Stimulated activated CD8-positive, alpha-beta memory T cell treated with anti-CD3 and anti-CD28 coated beads, Interleukin-12 subunit alpha, Interleukin-12 subunit beta, amount 100 ng/mL, for 4 hours (primary cell): Measurements from ENCODE around the gene TERF2IP.
A peak's percentile ranks its signal among the peaks of the same experiment; 100 is the strongest.

ENCODE experiments used
- DNase-seq: peaks from one replicate; pipeline ENCODE4 v3.0.0-alpha.2; 2020; ENCODE audit warnings: low read depth

Gene TERF2IP, protein sequence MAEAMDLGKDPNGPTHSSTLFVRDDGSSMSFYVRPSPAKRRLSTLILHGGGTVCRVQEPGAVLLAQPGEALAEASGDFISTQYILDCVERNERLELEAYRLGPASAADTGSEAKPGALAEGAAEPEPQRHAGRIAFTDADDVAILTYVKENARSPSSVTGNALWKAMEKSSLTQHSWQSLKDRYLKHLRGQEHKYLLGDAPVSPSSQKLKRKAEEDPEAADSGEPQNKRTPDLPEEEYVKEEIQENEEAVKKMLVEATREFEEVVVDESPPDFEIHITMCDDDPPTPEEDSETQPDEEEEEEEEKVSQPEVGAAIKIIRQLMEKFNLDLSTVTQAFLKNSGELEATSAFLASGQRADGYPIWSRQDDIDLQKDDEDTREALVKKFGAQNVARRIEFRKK

DNA sequence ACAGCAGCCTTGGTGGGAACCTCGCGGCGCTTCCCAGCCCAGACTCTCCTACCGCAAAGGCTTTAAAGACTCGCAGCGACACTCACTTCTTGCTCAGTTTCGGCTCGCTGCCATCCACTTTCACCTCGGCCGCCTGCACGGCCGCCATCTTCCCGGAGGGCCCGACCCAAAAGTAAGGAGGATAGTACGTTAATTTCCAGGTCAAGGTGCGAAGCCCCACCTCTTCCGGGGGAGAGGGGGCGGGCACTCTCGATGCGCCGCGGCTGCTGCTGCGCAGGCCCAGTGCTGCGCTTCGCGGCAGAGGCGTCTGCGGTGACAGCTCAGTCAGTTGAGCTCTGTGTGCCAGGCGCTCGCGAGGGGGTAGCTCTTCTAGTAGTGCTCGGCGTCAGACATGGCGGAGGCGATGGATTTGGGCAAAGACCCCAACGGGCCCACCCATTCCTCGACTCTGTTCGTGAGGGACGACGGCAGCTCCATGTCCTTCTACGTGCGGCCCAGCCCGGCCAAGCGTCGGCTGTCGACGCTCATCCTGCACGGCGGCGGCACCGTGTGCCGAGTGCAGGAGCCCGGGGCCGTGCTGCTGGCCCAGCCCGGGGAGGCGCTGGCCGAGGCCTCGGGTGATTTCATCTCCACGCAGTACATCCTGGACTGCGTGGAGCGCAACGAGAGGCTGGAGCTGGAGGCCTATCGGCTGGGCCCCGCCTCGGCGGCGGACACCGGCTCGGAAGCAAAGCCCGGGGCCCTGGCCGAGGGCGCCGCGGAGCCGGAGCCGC lies at the start of gene TERF2IP, which contains the start of gene KARS1:
TERF2IP (plus strand) TSS at position 282 of the 773 bp plus-strand sequence; CDS start at position 392, 110 bp downstream.
KARS1 (minus strand) TSS at position 174 of the 773 bp plus-strand sequence; CDS start at position 148, 26 bp downstream.
- peak; percentile 93 for DNase-seq

DNA sequence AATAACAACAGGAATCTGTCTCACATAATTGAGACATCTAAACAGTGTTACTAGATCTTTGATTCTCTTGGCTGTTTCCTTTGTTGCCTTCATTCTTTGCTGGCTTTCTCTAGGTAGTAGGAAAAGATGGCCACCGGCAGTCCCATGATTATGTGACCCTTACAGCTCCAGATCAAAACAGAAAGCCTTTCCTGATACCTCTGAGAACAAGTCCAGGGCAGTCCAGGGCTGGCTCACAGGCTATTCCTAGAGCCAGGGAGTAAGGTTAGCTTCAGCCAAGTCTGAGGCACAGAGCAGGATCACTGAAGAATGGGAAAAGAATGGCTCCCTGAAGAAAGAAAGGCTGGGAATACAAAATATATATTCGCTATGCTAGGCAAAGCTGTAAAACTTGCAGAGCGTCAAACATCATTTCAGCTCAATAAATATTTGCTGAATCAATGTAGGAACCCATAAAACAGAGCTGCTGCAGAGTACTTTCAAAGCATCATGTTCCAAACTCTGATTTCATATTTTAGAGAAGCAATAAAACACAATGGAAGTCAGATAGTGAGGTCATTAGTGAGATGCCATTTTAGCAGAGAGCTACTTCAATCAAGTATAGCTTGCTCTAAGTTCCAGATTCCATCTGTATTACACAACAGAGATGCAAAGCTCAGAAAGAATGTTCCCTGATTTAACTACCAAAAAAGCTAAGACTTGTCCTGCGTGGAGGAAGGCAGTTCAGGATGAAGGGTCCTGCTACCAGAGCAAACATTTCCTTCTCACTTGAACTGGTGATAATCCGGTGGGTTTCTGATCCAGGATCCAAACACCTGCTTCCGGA lies 47.9 kb upstream of the TERF2IP start:
- DNase-seq, result no peak

DNA sequence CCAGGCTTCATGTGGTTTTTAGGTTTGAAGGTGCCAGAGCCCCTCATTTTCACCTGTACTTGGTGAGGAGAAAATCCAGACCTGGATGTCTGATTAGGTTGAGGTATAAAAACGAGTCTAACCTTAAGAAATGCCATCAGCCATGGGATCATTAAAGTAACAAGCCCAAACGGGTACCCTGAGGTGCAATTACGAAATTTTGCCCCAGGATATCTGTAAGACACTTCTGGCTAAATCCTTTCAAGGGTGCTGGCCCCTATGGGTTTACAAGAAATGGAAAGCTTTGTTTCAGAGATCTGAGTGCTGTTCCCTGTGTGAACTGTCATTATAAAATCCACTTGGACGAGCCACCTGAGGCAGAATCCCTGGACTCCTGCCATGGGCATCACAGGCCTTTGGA lies 44.3 kb upstream of the TERF2IP start:
- DNase-seq, result no peak

DNA sequence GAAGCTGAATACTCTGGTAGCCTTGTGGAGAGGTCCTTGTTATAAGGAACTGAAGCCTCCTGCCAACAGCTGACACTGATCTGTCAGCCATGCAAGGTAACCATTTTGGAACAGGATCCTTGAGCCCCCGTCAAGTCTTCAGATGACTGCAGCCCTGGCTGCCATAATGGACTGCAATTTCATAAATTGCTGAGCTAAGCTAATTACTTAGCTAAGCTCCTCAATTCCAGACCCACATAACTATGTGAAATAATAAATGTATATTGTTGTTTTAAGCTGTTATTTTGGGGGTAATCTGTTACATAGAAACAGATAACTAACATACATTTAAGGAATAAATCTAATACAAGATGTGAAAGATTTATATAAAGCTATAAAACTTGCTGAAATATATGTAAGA lies 41.1 kb upstream of the TERF2IP start:
- DNase-seq, result no peak

DNA sequence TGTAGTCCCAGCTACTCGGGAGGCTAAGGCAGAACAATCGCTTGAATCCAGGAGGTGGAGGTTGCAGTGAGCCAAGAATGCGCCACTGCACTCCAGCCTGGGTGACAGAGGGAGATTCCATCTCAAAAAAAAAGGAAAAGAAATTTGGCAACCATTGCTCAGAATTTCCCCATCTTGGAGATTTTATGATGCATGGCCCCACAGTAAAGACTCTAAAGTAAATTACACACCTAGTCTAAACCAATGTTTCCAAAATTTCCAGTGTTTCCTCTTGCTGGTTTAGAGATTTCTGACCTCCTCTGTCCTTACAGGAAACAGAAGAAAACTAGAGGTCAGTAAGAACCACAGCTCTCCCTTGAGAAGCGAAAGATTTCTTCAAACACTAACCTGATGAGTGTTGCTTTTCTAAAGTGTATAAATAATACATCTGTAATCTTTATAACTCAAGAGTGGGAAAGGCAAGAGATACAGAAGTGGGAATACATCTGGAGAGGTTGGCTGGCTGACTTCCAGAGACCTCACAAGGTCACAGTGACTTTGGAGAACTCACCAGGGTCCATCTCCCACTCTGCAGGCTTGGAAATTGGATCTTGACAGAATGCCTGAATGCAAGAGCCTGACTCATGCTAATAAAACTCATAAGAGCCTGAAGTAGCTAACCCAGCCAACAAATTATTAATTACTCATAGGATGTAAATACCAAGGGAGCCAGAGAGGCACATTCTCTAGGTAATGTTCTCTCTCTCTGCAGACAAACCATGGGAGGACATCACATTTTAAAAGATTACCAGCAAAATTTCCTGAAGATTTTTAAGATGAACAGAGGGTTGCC lies 33.3 kb upstream of the TERF2IP start:
- no peak for DNase-seq

DNA sequence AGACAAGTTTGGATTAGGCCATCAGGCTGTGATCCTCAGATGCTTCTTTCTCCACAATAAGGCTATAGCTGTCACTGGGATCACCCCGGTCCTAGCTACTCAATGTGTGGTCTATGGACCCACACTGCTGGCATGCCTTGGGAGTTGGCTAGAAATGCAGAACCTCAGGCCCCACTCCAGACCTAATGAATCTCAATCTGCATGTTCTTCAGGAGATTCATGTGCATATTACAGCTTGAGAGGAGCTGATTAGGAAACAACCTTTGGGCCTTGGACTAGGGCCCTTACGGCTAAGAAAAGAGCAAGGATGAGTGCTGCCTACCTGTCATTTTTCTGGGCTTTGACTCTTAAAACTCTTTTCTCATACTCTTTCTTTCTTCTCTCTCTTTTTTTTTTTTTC lies 32.0 kb upstream of the TERF2IP start:
- DNase-seq, result no peak

DNA sequence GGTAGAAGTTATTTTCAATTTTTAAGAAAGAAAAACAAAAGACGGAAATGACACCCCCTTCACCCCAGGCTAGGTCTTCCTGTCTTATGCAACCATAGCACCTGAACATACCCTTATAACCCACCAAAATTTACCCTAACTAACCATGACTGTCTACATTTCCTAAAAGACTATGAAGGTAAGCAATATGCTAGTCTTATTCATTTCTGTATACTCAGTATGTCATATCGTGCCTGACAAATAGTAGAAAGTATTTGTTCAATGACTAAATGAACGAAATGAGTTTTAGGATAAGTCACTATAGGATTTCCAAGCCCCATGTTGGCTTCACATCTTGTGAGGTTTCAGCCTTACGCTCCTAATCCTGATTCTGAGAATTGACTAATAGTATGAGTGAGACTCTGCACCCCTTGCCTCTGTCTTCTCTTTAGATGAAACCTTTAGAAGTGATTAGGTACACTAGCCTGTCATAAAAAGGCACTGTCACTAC lies 31.0 kb upstream of the TERF2IP start:
- DNase-seq, result no peak

DNA sequence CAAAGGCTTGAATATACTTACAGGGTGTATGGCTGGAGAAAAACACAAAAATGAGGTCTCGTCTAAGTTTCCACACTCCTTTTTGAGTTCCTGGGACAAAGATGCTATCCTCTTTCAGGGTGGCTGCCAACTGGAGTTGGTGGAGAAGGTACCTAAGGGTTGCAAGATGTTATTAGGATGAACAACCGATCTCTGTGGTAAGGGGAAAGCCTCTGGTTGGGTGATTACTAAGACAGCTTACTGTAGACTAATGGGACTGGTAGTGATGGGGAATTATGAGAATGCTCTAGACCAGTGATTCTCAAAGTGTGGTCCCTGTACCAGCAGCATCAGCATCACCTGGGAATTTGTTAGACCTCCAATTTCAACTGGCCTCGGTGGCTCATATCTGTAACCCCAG lies 30.5 kb upstream of the TERF2IP start:
- DNase-seq, result no peak

DNA sequence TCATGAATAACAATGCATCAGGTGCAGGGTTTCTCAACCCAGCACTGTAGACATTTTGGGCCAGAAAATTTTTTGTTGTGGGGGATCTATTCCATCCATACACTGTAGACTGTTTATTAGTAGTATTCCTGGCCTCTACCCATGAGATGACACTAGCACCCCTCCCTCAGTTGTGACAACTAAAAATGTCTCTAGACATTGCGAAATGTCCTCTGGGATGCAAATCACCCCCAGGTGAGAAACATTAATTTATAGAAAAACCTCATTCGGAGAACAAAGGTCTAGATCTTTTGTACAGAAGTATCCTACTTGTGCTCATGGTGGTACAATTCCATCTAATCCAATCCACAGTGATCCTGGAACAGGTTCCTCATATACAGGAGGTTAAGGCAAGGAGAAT lies 28.8 kb upstream of the TERF2IP start:
- DNase-seq, result no peak

DNA sequence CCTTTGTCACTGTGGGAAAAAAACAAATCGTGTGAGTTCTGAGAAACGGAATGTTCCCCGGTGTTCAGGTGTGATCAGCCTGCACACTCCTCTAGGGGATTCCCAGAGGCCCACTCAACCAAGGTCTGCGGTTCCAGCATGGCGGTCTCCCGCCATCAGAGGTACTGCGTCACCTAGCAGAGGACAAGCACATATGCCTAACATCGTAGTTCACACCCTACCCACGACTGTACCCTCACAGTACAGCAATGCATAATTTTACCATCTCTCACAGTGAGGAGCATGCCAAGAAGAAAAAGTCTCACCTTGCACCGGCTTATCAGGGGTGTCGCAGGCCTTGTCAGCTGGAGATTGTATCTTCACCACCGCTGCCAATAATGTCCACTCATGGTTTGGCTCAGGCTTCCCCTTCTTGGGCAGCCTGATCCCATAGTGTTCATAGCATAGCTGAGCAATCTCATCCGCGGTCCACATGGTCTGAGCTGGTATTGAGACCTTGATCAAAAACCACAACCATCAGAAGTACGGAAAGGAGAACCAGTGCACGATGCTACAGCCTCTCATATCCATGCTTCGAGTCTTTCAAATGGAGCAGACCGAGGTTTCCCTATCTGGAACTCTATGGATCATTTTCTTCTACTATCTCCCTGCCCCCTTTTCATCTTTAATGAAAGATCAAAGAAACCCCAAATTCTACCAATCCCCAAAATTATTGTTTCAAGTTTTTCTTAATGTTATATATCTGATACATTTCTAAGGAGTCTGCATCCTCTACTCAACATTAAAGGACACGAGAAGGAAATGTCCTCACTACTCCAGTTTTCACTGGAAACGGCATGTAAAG lies 27.0 kb upstream of the TERF2IP start:
- peak; percentile 42 for DNase-seq

DNA sequence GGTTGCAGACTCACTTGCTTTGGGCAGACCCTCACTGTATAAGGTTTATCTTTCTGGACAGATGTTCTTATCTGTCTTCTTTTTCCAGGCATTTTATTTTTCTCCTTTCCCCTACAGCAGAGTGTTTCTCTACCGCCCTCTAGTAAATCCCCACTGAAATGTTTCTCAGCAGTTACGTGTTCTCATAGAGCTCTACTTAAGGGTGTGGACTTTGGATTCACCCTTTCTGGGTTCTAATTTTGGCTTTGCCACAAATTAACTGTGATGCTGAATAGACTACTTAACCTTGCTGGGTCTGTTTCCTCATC lies 26.4 kb upstream of the TERF2IP start:
- DNase-seq, result no peak

DNA sequence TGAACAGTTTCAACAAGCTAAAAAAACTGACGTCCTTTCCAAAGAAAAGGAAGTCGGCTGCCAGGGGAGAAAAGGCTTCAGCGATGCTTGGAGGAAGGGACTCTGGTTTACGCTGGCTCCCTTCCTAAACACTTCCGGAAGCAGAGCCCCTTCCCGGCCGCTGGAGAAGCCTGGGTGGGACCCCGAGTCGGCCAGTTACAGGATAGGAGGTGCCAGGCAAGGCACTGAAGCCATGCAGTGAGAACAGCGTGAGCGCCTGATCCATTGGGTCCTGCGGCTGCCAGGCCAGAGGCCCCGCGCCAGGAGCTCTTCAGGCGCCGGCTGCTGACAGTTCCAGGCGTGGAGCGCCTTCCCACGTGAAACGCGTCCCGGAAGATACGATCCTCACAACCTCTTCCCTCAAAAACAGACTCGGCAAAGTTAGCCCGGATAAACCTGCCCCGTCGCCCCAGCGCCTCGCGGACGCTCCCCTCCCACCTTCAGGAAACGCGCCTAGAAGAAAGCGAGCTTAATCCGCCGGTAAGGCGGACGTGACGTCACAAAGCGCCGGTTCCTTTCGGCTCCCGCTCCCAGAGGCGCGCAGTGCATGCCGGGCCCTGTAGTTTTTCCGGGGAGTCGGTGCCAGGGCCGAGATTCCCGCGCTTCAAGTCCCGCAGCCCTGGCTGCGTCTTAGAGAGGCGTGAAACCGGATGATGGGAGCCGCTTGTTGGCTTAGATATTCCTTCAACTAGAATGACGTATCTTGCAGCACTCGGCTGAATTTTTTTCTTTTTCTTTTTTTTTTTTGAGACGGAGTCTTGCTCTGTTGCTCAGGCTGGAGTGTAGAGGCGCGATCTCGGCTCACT lies 24.6 kb upstream of the TERF2IP start, which contains the start of gene ADAT1:
ADAT1 (minus strand) TSS at position 521 of the 845 bp plus-strand sequence. CDS start 2,482 bp downstream, outside the sequence.
- DNase-seq, result peak; percentile 95

DNA sequence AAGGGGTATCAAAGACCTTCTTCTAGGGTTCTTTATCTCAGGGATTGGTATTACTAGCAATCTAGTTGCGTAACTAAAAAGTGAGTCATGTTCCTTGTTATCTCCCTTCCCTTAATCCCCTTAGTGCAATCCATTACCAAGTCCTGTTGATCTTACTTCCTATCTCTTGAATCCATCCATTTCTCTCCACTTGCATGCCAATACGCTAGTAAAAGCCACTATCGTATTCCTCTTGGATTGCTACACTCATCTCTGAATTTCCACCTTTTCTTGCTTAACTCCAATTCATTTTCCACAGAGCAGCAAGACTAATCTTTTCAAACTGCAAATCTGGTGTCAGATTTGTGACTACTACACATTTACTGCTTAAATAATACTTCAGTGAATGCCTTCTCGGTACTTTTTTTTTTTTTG lies 22.6 kb upstream of the TERF2IP start:
- no peak for DNase-seq

DNA sequence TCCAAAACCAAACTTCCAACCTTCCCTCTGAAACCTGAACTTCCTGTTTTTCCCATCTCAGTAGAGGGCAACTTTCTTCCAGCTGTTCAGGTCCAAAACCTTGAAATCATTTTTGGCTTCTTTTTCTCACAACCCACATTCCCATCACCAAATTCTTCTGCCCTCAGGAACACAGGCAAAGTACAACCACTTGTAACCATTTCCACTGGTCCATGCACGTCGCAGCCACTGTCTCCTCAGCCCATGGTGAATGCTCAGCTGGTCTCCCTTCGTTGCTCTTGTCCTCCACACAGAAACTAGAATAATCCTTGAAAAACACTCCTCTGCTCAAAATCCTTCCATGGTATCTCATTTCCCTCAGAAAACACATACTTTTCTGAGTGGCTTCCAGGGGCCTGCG lies 20.8 kb upstream of the TERF2IP start:
- DNase-seq, result no peak

DNA sequence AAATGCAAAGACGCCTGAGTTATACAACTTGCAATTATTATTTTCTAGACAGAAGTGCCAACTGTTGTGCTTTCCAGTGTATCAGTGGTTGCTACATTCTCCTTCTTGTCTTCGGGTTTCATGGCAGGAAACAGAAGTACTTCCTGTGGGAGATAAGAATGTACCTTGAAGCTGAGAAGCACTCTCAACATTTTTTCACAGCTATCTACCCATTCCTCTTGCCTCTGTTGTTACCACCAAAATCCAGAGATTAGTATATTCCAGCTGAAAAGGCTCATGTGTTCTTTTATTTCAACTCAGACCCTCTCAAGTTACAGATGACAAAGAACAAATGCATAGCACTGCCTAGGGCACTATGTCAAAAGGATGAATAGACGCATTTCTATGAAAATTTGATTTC lies 19.7 kb upstream of the TERF2IP start:
- no peak for DNase-seq

DNA sequence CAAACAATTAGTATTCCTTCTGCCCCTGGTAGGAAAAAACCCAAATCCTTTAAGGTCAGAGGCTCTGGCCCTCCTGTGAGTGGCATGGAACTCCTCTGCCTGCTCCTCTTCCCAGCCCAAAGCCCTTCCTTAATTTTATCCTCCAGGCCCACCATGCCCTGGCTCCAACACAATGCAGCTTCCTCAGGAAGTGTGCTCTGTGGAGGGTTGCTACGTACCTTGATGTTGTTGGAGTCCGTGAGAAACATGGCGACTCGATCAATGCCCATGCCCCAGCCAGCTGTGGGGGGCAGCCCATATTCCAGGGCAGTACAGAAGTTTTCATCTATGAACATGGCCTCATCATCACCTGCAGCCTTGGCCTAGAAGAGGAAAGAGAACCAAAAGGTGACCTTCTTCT lies 19.2 kb upstream of the TERF2IP start:
- no peak for DNase-seq

DNA sequence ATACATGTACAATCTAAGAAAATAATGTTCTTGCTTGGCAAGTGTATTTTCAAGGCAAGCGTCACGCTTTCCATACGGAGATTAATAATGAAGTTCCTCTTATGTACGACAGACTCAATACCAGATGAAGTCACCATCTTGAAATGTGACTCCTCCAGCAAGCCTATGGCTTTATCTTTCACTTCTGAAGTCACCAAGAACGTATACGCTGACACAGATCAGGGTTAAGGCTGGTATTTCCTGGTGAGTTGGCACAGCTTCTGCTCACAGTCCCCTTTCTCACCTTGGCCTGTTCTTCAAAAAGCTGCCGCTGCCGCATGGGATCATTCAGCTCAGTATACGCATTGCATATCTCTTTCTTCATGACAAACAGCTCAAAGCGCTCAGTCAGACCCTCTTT lies 18.4 kb upstream of the TERF2IP start:
- no peak for DNase-seq

DNA sequence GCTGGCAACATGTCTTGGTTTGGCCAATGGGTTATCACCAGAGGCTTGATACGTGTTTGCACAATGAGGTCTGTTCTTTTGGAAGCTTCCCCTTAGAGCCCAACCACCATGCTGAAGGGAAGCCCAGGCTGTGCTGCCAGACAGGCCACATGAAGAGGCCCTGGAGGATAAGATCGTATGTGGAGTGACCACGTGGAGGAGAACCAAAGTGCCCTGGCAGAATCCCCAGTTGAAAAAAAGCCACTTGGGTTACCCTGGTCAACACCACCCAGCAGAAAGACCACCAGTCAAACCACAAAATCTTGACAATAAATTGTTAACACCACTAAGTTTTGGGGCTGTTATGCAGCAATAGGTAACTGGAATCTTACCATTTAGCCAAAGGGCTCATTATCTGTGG lies 17.5 kb upstream of the TERF2IP start:
- DNase-seq, result no peak

DNA sequence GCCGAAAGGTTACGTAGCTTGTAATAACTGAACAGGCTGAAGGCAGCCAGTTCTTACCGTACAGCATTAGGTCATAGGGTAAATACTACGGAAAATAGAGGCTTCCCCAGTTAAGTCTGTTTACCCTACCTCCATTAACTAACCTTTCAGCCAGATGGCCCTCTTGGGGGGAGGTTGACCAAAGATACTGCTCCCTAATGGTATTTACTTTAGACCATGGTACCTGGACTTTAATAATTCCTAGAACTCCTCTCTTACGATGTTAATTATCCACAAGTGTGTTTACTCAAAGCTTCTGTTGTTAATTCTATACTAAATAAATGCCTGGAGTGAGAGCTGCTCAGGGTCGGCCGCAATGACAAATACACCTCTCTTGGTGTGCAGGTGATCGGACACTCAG lies 14.7 kb upstream of the TERF2IP start:
- DNase-seq, result no peak
